RWPE1 (cell line): ENCODE results near the gene ETNK1.
A peak's percentile ranks its signal among the peaks of the same experiment; 100 is the strongest.
"Not testable (repeated sequence)": the region's sequence is repeated elsewhere in the genome, so short reads cannot be mapped to it uniquely, and the experiment has no call there.

Experiments used
- CTCF ChIA-PET: fragments of 350-600 bp; sonication (Branson Sonifier 250); formaldehyde crosslinking; extraction: SDS; loops from one replicate; lab custom pipeline; 2021; lab: Yijun Ruan, JAX
- POLR2A ChIA-PET: fragments of 400-600 bp; formaldehyde crosslinking; extraction: SDS; loops from one replicate; lab custom pipeline; 2020; ENCODE audit warnings: antibody characterized with exemption; ENCODE audit not compliant: low non-redundant PET; lab: Yijun Ruan, JAX
- DNase-seq: peaks from one replicate; pipeline ENCODE4 v3.0.0; 2012; ENCODE audit warnings: low spot score
- H3K27ac ChIP-seq: fragments of 450-650 bp; 2 replicates; pipeline ENCODE4 v1.5.1; 2017
- TF ChIP-seq, protein P1 (sequence below): fragments of 450-650 bp; conservative IDR thresholded peaks from 2 replicates; pipeline ENCODE4 v1.5.1; 2017; ENCODE audit warnings: low read depth, mild to moderate bottlenecking

Gene ETNK1

GRCh38 chr12:22700106-22700505, 75.1 kb downstream of the ETNK1 start:
- no peak overlapping the region for H3K27ac ChIP-seq
- CTCF ChIA-PET = no interaction called here
- TF ChIP-seq, protein P1, sequence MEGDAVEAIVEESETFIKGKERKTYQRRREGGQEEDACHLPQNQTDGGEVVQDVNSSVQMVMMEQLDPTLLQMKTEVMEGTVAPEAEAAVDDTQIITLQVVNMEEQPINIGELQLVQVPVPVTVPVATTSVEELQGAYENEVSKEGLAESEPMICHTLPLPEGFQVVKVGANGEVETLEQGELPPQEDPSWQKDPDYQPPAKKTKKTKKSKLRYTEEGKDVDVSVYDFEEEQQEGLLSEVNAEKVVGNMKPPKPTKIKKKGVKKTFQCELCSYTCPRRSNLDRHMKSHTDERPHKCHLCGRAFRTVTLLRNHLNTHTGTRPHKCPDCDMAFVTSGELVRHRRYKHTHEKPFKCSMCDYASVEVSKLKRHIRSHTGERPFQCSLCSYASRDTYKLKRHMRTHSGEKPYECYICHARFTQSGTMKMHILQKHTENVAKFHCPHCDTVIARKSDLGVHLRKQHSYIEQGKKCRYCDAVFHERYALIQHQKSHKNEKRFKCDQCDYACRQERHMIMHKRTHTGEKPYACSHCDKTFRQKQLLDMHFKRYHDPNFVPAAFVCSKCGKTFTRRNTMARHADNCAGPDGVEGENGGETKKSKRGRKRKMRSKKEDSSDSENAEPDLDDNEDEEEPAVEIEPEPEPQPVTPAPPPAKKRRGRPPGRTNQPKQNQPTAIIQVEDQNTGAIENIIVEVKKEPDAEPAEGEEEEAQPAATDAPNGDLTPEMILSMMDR = no peak
- POLR2A ChIA-PET = no interaction called here
- no peak for DNase-seq

DNA sequence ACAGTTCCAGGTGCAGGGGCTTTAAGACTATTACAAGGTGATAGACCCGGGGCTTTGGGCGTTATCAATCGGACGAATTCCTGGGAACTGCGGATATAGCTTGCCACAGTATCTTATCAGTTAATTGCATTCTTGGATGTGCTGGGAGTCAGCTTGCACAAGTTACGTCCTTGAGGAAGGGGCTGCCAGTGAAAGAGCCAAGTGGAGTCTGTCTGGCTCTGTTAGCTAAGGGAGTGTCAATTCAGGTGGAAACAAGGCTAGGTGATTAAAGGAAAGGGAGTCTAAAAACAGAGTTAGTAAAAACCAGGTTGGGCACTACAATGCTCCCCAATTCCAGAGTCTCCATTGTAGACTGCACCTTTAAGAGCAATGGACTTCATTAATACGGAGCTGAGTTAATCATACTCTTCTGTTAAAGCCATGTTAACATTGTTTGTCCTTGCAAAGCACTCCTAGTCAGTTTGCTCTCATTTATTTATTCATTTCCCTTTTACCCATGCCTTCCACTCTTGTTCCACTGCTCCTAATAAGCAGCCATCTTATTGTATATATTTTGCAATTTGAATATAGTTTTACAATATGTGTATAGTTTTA, 76.3 kb downstream of the ETNK1 start:
- DNase-seq, POLR2A ChIA-PET, H3K27ac ChIP-seq, CTCF ChIA-PET: not testable (repeated sequence)

DNA sequence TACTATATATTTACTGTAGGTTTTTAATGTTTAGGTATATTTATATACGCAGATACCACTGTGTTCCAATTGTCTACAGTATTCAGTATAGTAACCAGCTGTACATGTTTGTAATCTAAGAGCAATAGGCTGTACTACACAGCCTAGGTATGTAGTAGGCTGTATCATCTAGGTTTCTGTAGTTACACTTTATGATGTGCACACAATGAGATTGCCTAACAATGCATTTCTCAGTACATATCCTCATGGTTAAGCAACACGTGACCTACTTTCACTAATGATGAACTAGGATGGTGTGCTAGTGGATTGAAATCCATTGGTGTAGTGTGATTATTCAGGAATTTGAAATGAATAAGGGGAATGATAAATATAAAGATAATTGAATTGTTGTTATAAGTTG, 77.7 kb downstream of the ETNK1 start:
- DNase-seq = no peak
- ChIA-PET POLR2A (no interaction called here), CTCF (no interaction called here)
- no peak overlapping the region for H3K27ac ChIP-seq
- TF ChIP-seq, protein P1 = no peak

- DNase-seq = peak; percentile 39
- CTCF ChIA-PET = interaction anchor here (0.6 kb wide), 1 partner anchor 199 kb away, joined by 5 read pairs; no protein-coding TSS in a partner anchor
These were observed 84.3 kb downstream of the ETNK1 start for GRCh38 chr12:22709292-22709691.

DNA sequence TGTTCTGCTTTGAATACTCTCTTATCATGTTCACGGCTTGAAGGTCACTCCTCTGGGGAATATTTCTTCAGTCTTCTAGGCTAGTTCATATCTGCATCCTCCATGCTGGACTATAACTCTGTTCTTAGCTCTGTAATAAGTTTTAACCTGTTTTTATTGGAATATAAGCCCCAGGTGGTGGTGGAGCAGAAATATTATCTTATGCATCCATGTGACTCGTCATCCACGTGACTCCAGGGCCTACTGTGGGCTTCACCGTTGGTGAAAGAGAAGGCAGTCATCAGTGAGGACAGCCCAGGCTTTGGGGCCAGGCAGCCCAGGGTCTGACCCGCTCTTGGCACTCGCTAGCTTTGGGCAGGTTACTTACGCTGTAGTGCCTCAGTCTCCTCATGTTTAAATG, 87.1 kb downstream of the ETNK1 start:
- CTCF ChIA-PET = no interaction called here
- no peak overlapping the region for H3K27ac ChIP-seq
- POLR2A ChIA-PET = no interaction called here
- DNase-seq = no peak
- TF ChIP-seq, protein P1 = no peak

More at GRCh38 chr12:22709292-22709691, 84.3 kb downstream of the ETNK1 start:
- TF ChIP-seq, protein P1 = 0 out of 2 replicates have a peak, but pooled peaks have one; percentile 13
- H3K27ac ChIP-seq = no peak overlapping the region
- POLR2A ChIA-PET = no interaction called here

DNA sequence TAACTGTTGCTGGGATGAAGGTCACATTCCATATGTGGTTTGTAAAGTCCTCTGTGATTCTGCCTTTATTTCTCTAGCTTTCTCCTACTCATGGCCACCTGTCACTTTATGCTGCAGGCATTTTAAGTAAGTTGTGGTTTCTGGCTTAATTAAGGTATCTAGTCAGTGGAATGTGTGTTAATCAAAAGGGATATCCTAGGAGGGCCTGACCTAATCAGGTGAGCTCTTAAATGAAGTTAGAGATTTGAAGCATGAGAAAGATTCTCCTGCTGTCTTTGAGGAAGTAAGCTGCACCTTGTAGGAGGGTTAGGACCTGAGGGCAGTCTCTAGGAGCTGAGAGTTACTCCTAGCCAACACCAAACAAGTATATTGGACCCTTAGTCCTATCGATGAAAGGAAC, 90.3 kb downstream of the ETNK1 start:
- CTCF ChIA-PET = no interaction called here
- DNase-seq = no peak
- TF ChIP-seq, protein P1 = no peak
- POLR2A ChIA-PET = no interaction called here
- no peak overlapping the region for H3K27ac ChIP-seq

DNA sequence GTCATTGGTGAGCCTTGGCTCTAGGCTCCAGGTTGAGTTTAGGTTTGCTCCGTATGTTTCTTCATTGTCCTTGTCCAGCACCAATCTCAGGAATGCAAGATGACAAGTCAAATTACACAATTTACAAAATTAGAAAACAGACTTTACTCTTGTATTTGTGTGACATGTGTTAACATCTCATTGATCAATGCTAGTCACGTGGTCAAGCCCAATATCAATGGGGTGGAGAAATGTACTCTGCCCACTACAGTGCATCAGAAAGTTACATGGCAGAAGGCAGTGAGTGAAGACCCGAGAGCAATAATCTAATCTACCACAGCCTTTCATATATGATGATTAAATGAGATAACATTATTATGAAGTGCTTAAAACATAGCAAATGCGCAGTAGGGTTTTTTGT, 94.8 kb downstream of the ETNK1 start:
- ChIA-PET POLR2A (no interaction called here), CTCF (interaction anchor here (0.8 kb wide), 1 partner anchor 397 kb away, joined by 3 read pairs; no protein-coding TSS in a partner anchor)
- DNase-seq = no peak
- TF ChIP-seq, protein P1 = no peak
- no peak overlapping the region for H3K27ac ChIP-seq
